ENCODE results near the gene FOXB2.
"Not testable (repeated sequence)": the region's sequence is repeated elsewhere in the genome, so short reads cannot be mapped to it uniquely, and the experiment has no call there.

FOXB2 gene

DNA sequence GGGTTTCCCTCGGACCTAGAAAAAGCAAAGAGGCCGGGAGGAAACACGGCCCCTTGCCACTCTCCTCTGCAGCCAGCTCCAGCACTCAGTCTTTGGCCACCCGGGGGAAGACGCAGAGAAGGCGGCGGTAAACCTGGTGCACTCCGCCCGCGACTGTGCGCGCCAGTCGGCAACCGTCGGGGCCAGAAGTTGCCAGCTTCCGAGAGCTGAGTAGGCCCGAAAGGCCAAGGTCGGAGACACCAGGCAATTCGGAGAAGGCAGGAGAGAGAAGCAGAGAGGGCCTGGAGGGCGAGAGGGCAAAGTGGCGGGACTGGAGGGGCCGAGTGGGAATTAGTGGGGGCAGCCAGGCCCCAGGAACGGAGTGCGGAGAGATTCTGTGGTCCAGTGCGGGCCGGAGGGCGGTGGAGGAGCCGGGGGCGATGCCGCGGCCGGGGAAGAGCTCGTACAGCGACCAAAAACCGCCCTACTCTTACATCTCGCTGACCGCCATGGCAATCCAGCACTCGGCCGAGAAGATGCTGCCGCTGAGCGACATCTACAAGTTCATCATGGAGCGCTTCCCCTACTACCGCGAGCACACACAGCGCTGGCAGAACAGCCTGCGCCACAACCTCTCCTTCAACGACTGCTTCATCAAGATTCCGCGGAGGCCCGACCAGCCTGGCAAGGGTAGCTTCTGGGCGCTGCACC, at the start of gene FOXB2:
Gene FOXB2 (plus strand): TSS at position 420 of the 690 bp plus-strand sequence. CDS start 0 bp downstream, at position 420.
- no peak for DNase-seq (ENCODE audit: low read depth)

- DNase-seq (ENCODE audit: low read depth): no peak
These were observed 49.7 kb upstream of the FOXB2 start for GRCh38 chr9:76969716-76970115.

DNA sequence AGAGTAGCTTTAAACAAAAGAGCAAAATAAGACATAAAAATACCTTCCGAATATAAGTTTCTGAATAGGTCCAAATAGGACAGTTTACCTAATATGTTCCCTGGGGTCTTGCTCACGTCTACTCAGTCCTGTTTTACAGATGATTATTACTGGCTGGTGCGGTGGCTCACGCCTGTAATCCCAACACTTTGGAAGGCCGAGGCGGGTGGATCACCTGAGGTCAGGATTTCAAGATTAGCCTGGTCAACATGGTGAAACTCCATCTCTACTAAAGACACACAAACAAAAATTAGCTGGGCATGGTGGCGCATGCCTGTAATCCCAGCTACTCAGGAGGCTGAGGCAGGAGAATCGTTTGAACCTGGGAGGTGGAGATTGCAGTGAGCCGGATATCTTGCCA, 40.6 kb upstream of the FOXB2 start:
- not testable (repeated sequence) for DNase-seq (ENCODE audit: low read depth)

GRCh38 chr9:76980566-76980965, 38.9 kb upstream of the FOXB2 start:
- DNase-seq (ENCODE audit: low read depth): no peak

DNA sequence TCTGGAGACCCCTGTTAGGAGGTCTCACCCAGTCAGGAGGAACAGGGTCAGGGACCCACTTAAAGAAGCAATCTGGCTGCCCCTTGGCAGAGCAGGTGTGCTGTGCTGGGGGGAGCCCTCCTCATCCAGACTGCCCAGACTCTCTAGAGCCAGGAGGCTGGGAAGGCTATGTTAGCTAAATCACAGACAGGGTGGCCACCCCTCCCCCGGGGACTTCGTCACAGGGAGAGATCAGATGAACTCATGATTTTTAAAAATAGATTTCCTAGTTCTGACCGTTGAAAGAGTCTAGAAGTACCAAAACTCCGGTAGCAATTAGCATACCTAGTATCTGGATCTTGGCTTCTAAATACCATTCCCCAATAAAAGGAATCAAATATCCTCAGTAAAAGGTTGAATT, 35.0 kb upstream of the FOXB2 start:
- no peak for DNase-seq (ENCODE audit: low read depth)

DNA sequence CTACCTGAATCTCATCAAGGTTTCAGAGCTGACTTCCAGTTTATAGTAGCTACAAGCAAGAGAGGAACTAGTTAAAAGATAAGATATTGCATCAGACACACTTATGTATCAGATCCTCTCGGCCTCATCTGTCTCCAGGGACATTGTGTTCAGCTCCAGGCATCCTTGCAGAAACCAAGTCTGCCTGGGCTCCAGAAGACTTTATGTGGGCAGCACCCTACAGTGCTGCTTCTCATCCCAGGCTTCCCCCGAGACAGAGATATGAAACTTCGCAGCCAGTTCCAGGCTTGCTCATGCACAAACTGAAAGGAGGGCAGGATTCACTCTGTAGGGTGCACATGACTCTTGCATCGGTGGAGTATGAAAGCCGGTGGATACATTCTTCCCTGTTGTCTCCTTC, 33.9 kb upstream of the FOXB2 start:
- DNase-seq (ENCODE audit: low read depth): no peak

DNA sequence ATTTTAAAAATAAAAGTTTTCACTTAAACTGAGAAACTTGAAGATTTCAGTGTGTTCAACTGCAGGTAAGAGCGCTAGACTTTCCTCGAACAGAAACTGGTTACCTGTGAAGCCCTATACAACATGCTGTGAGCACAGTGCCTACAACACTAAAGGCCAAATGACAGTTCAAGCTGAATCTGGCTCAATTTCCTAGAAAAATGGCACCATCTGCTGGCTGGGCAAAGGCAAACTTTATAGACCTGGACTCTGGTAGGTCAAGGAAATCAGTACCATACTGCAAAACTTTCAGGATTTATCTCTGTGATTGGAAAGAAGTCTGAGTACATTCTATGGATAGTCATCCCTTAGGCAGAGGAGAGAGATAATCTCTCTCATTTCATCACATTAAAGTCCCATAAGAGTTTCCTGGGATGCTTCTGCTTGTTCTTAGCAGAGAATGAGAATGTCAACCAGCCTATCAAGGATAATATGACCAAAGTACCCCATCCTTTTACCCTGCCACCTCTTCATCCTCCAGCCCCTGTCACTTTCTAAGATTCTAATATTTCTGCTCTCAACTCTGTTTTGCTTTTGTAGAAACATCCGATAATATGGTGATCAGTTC, 31.8 kb upstream of the FOXB2 start:
- no peak for DNase-seq (ENCODE audit: low read depth)

DNA sequence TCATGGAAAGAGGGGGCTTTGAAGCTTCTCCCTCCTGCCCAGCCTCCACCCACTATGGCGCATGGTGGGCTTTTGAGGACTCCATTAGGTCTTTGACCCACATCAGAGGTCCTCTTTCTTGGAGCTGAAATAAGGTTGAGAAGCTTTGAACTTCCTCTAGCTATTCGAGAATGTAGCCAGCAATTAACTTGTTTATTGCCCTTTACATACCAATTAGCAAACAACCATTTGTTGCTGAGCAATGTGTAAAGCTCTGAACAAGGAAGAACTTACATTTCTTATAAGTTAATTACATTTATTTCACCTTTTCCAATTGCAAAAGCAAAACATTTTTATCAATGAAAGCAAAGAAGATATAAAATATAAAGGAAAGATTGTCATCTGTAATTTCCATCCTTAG, 30.5 kb upstream of the FOXB2 start:
- DNase-seq (ENCODE audit: low read depth): no peak

DNA sequence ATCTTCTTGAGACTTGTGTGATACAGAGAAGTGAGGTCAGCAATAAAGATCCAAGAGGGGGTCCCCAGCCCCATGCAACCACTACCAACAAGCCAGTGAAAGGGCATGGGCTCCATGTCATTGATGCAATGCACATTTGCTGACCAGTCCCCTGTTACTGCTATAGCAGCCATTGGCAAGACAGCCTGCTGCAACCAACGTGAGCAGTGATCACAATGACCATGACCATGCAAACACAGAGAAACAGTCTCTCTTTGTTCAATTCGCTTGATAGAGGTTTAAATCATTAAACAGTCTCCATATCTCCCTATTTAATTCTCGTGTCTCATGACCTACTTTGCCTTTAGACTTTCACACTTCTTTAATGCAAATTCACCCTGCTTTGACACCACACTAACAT, 30.0 kb upstream of the FOXB2 start:
- no peak for DNase-seq (ENCODE audit: low read depth)

DNA sequence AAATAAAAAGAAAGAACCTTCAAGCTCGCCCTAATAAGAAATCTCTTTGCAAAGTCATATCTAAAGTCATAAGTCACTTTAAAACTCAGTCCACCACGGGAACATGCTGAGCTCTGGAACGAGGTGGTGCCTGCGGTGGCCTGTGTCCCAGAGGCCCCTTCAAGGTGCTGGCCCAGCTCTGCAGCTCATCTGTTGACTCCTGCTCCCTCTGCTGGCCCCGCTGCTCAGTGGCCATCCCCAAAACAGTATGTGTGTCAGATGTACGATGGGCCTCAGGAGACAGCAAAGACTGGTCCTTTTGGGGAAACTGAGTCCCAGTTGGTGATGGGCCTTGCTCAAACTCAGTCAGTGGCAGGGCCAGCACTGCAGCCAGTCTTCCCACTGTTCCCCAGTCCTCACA, 22.8 kb upstream of the FOXB2 start:
- no peak for DNase-seq (ENCODE audit: low read depth)

DNA sequence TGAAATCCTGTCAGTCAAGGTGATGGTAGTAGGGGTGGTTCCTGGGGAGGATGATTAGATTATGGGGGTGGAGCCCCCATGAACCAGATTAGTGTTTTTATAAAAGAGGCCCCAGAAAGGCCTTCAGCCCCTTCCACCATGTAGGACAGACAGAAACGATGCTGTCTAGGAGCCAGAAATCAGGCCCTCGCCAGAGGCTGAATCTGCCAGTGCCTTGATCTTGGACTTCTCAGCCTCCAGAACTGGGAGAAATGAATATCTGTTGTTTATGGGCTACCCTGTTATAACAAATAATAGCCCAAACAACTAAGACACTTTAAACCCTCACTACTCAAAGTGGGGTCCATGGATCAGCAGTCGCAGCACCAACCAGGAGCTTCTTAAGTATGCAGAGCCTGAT, 20.2 kb upstream of the FOXB2 start:
- no peak for DNase-seq (ENCODE audit: low read depth)

DNA sequence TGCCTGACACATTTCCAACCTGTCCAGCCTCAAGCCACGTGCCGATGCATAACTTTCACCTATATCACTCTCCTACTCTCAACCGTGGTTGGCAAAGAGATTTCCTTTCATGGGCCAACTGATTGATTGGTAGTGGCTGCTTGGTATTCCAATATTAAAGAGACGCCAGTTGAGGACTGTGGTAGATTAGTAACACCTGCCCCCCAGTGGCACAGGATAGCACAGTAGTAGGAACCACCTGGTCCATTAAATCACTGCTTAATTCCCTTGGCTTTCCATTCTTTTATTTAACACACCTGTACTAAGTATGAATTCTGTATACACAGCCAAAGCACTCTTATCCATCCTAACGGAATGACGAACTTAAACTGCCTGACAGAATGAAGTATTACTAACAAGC, 19.1 kb upstream of the FOXB2 start:
- DNase-seq (ENCODE audit: low read depth): no peak

DNA sequence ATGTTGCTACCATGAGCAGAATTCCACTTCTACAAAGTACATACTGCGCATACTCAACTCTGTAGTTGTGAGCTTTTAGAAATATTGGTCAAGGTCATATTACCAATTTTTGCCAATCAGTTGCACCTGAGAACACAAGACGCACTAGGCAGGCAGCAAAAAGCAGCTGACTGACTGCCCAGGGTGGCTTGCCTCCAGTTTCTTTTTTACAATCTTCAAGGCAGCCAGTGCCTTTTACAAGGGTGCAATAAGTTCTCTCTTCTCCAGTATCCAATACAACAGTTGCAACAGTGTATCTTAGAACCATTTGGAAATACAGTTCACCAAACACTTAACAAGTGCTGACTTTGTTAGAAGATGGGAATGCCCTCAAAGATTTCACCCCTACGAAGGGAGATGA, 16.1 kb upstream of the FOXB2 start:
- no peak for DNase-seq (ENCODE audit: low read depth)

- no peak for DNase-seq (ENCODE audit: low read depth)
These were observed 14.2 kb upstream of the FOXB2 start for GRCh38 chr9:77005216-77005615.

DNA sequence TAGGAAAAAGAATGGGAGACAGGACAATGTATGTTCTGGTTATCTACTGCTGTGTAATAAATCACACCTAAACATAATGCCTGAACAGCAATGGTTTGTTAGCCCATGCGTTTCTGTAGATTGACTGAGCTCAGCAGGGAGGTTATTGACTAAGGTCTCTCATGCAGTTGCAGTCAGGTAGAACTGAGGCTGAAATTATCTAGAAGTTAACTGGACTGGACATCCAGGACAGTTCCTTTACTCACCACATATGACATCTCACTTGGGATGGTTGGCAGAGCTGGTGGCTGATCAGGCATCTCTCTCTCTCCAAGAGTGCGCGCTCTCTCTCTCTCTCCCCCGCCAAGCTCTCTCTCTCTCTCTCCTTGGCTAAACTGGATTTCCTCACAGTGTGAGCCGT, 8.9 kb upstream of the FOXB2 start:
- DNase-seq (ENCODE audit: low read depth): no peak

- DNase-seq (ENCODE audit: low read depth): no peak
These were observed 7.3 kb upstream of the FOXB2 start for GRCh38 chr9:77011973-77012821.

GRCh38 chr9:77013206-77013931, 6.1 kb upstream of the FOXB2 start:
- DNase-seq (ENCODE audit: low read depth): no peak

DNA sequence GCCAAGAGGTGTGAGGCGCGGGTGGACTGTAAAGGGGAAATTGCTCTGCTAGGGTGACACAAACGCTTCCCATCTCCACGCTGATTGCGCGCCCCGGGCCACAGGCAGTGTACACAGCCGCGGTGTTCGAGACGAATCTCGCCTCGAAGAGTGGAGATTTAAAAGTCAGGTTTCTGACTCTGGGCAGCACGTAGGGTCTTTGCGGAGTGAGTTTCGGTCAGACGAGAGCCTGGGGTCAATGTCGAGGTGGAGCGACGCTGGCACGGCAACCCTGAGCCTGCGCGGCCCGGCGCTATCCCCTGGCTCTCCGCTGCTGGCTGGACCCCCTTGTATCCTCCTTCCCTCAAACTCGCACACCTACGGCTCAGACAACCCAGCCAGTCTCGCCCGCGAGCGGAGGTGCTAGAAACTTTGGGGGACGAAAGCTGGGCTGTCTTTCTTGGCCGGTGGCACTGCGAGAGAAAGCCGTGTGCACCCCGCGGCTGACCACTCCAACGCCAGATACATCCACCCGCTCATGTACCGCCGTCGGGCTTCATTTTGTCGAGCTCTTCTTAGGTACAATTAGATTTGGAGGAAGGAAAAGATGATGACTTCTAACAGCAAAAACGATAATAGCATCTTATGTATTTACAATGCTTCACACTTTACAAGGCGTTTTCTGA, 5.4 kb upstream of the FOXB2 start:
- no peak for DNase-seq (ENCODE audit: low read depth)

- no peak for DNase-seq (ENCODE audit: low read depth)
These were observed 4.7 kb upstream of the FOXB2 start for GRCh38 chr9:77014597-77015263.

GRCh38 chr9:77015327-77016048, 4.0 kb upstream of the FOXB2 start:
- no peak for DNase-seq (ENCODE audit: low read depth)

DNA sequence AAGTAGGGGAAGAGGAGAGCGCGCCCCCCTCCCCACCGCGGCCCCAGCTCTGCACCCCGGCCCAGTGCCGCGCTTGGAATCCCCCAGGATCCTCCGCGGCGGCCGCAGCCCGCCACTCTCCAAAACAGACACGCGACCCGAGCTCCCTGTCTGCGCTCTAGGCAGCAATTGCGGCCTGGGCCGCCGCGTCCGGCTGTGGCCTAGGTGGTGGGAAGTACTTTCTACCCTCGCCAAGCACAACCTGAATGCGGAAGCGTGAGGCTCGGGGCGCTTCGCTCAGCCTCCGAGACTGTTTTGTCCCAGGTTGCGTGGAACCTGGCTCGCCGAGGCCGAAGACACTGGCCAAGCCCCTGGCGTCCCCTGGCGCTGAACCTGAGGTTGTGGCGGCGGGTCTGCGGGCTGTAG, 3.3 kb upstream of the FOXB2 start:
- DNase-seq (ENCODE audit: low read depth): no peak

All from T-helper 22 cell (primary cell).